Dermis blood vessel endothelial cell (primary cell): ENCODE data around the gene DTX4. TPM values are rescaled to one million over a fixed set of nuclear protein-coding genes. Genes with fewer than 3 reads are reported as not detected.
A peak's percentile ranks its signal among the peaks of the same experiment; 100 is the strongest.

Source experiments
- DNase-seq: peaks from one replicate; pipeline ENCODE4 v3.0.0; 2010
- total RNA-seq: library from RNA; depleted of rRNA; stranded (reverse); fragments of >200 nt; gene quantifications from 2 replicates; pipeline ENCODE4 v1.2.3, GENCODE V29; 2014

Gene DTX4
- total RNA-seq, 1 donor from 2014 or later: 28.1 TPM

- peak; percentile 9 for DNase-seq
These were observed 1.4 kb downstream of the DTX4 start for GRCh38 chr11:59173080-59173963.

DNA sequence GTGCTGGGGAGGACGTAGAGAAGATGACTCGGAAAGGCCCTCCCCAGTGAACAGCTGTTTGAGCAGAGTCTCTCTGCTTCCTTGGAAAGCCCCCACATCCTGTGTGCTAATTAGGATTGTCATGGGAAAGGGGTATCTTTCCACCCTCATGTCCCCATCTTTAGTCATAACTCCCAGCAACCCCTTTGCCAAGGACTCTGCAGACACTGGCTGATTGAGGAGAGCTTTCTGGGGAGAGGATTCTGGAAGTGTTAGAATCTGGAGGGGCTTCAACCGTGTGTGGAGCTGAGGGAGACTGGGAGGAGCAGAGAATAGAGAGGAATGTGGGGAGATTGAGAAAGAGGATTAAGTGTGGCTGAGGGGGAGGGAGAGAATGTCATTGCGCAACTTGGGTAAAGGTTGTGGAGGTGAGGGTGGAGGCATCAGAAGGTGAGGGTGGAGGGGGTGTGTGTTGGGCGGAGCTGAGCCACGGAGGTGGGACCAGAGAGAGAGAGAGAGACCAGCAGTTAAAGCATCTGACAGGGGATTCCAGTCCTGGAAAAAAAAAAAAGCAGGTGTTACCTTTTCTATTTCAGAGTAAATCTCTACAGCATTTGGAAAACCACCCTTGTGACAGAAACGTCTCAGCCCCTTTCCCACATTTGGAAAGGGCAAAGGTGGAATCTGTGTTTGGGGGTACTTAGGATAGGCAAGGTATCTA is 2.2 kb downstream of the DTX4 start:
- no peak for DNase-seq

GRCh38 chr11:59174664-59175033 is 2.7 kb downstream of the DTX4 start:
- no peak for DNase-seq

DNA sequence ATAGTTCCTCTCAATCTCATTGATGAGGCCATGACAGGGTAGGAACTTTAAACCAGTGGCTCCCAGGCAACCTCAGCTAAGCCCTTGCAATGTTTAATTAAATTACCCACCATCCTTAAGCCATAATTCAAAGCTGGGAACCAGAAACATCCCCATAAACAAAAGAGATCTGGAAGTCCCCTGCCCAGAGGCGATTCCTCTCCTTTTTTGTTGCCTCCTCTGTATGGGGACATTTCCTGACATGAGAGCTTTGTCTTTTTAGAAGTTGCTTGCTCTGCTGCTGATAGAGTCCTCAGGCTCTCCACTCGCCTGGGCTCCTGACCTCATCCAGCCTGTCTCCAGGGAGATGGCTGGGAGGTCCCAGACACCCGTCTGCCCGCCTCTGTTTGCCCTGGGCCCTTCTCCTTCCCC is 3.2 kb downstream of the DTX4 start:
- DNase-seq: no peak

DNA sequence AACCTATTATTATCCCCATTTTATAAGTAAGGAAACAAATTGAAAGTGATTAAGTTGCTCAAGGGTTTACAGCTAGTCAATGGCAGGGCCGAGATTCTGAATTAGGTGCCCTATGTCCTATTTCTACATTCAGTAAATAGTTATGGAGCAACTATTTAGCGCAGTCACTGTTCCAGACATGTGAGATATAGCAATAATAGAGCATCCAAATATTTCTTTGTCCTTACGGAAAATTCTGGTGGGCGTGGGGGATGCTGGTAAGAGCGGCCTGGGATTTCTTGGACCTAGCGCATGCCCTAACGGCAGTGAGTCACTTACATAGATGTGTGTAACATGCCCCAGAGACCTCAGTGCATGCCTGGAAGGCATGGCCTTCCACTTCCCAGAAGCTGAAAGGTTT is 4.4 kb downstream of the DTX4 start:
- no peak for DNase-seq

DNA sequence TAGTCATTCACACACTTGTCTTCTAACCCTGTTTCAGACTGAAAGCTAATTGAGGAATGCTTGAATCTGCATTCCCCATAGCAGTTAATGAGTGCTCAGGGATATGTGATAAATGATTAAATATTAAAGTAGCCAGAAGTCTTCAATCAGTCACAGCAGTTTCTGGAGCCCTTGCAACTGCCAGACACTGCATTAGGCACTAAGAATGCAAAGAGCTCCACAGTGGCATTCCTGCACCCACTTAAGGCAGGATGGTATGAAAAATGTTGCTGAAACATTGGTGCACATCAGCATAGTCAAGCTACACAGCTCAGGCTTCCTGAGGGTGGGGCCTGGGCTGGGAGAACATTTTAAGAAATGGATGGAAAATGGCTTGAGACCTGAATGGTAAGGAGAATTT is 6.5 kb downstream of the DTX4 start:
- no peak for DNase-seq

- no peak for DNase-seq
These were observed 7.2 kb downstream of the DTX4 start for GRCh38 chr11:59179121-59179520.

- DNase-seq: no peak
These were observed 8.3 kb downstream of the DTX4 start for GRCh38 chr11:59180168-59180776.

GRCh38 chr11:59180907-59181306 is 9.0 kb downstream of the DTX4 start:
- no peak for DNase-seq

GRCh38 chr11:59181746-59182456 is 10.0 kb downstream of the DTX4 start:
- DNase-seq: no peak

DNA sequence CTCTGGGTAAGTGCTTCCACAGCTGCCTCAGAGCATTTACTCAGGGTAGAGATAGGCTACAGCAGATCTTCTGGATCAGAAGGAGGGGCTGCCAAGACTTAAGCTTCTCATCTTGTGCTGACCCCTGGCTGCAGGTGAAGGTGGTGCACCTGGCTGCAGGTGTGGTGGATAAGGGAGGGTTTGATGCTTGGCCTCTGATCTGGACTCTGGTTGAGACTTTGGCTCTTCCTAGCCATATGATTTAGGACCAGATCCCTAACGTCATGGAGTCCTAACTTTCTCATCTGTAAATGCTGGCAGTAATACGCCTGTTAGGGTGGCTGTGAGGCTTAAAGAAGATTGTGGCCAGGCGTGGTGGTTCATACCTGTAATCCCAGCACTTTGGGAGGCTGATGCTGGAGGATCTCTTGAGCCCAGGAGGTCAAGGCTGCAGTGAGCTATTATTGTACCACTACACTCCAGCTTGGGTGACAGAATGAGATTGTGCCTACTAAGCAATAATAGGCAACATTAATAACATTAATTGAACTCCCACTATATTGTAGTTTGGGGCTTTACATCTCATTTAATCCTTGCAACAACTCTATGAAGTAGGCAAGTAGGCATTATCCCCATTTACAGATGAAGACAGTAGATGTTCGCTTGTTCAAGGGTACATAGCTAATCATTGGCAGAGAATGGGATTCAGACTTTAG is 10.7 kb downstream of the DTX4 start:
- no peak for DNase-seq

GRCh38 chr11:59183771-59184170 is 11.8 kb downstream of the DTX4 start:
- no peak for DNase-seq

DNA sequence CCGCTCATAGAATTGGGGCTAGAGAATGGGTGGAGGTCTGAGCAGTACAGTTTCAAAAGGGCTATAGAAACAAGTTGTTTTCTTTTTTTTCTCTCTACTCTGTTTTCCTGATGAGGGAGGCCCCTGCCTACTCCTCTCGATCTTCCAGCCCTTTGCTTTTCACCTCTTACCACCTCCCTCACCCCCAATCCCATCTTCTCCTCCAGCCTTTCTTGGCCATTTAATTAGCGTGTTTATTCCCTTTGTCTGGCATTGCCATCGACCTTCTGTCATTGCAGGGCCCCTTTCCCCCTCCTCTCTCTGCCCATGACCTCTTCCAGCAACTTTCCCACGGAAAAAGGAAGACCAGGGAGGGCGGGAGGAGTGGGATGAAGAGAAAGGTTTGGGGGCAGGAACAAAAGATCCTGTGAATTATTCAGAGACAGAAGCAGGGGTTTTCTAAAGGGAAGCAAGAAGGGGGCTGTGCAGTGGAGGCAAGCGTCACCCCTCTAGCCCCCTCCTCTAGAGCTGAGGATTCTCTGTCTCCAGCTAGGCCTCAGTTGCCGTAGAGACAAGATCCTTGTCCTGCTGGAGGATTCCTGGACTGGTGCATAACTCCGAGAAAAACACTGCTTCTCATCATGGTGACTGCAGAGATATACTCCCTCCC is 12.9 kb downstream of the DTX4 start:
- no peak for DNase-seq

GRCh38 chr11:59185386-59185945 is 13.5 kb downstream of the DTX4 start:
- no peak for DNase-seq

- peak; percentile 30 for DNase-seq
These were observed 14.2 kb downstream of the DTX4 start for GRCh38 chr11:59186130-59186594.

DNA sequence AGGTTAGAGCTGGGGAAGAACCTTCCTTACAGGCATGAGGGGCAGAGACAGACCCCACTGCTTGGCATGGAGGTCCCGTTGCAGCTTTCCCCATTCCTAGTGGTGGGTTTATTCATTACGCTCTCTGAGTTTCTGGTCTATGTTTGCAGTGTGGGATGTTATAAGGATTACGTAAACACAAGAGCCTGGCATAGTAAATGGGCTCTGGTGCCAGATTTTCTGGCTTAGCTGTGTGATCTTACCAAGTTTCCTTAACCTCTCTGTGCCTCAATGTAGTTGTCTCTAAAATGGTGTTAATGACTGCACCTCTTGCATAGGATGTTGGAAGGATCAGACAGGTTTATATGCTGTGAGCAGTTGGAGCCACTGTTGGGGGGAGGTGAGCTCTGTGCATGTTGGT is 15.1 kb downstream of the DTX4 start:
- DNase-seq: no peak

DNA sequence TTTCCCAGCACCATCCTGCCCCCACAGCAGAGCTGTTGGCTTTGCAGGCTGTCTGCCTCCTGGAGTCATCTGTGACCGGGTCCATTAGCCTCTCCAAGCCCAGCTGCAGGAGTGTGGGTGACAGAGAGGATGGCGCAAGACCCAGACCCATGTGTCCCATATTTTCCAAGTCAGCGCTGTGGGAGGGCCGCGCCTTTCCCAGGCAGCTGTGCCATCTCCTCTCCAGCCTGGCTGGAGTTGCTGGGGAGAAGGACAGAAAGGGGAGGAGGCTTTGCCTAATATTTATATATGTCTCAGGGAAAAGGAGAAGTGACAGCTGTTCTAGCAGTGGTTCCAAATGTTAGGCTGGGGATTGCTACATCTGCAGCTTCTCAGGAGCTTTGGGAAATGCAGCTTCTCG is 15.7 kb downstream of the DTX4 start:
- DNase-seq: no peak

- no peak for DNase-seq
These were observed 17.0 kb downstream of the DTX4 start for GRCh38 chr11:59188954-59189353.

- peak; percentile 35 for DNase-seq
These were observed 18.1 kb downstream of the DTX4 start for GRCh38 chr11:59189986-59190385.

DNA sequence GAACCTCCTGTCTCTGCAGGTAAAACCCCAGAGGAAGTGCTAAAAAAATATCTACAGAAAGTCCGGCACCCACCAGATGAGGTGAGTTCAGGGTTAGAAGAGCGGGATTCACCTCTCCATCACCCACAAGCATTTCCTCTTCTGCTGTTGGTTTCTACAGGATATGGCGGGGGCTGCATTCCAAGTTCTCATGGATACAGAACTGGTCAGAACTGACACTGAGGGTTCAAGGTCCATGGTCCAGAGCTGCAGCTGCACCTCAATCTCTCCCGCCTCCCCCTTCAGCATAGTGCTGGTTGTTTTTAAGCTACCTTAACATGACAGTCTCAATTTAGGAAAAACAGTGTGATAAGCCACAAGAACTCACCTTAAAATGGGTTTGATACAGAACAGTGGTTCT is 19.2 kb downstream of the DTX4 start:
- DNase-seq: no peak

- no peak for DNase-seq
These were observed 20.0 kb downstream of the DTX4 start for GRCh38 chr11:59191890-59192289.
